HEK293T (cell line): Measurements from ENCODE around the gene IL17REL.

Experiments
- CTCF ChIA-PET: fragments of 350-600 bp; formaldehyde crosslinking; extraction: SDS; loops from one replicate; lab custom pipeline; 2021; ENCODE audit warnings: antibody characterized with exemption, inconsistent platforms; lab: Yijun Ruan, JAX
- POLR2A ChIA-PET: fragments of 350-600 bp; formaldehyde crosslinking; extraction: SDS; loops from one replicate; lab custom pipeline; 2020; ENCODE audit warnings: antibody characterized with exemption, inconsistent platforms; lab: Yijun Ruan, JAX
- DNase-seq: peaks from one replicate; pipeline ENCODE4 v3.0.0; 2012; ENCODE audit warnings: mixed read lengths; ENCODE audit errors: extremely low spot score
- ARNT ChIP-seq: fragments of 450-650 bp; IDR thresholded peaks from 2 replicates; pipeline ENCODE4 v1.6.1; 2017; ENCODE audit warnings: mild to moderate bottlenecking
- BHLHE40 ChIP-seq: fragments of 450-650 bp; IDR thresholded peaks from 2 replicates; pipeline ENCODE4 v1.6.1; 2016; ENCODE audit warnings: mild to moderate bottlenecking, moderate library complexity, borderline replicate concordance
- CTBP1 ChIP-seq: fragments of 450-650 bp; IDR thresholded peaks from 2 replicates; pipeline ENCODE4 v1.6.1; 2016; ENCODE audit warnings: borderline replicate concordance
- ELF4 ChIP-seq: fragments of 450-650 bp; IDR thresholded peaks from 2 replicates; pipeline ENCODE4 v1.6.1; 2017; ENCODE audit warnings: antibody characterized with exemption
- FOXA1 ChIP-seq: fragments of 450-650 bp; IDR thresholded peaks from 2 replicates; pipeline ENCODE4 v1.6.1; 2016; ENCODE audit warnings: mild to moderate bottlenecking
- FOXK2 ChIP-seq: fragments of 450-650 bp; IDR thresholded peaks from 2 replicates; pipeline ENCODE4 v1.6.1; 2016; ENCODE audit warnings: mild to moderate bottlenecking
- FOXM1 ChIP-seq: fragments of 450-650 bp; IDR thresholded peaks from 2 replicates; pipeline ENCODE4 v1.6.1; 2017; ENCODE audit warnings: mild to moderate bottlenecking, borderline replicate concordance
- HDGF ChIP-seq: fragments of 450-650 bp; IDR thresholded peaks from 2 replicates; pipeline ENCODE4 v1.6.1; 2017; ENCODE audit warnings: antibody characterized with exemption, borderline replicate concordance
- L3MBTL2 ChIP-seq: fragments of 450-650 bp; conservative IDR thresholded peaks from 2 replicates; pipeline ENCODE4 v1.6.1; 2016; ENCODE audit warnings: mild to moderate bottlenecking
- LEF1 ChIP-seq: fragments of 450-650 bp; IDR thresholded peaks from 2 replicates; pipeline ENCODE4 v1.6.1; 2017; ENCODE audit warnings: mild to moderate bottlenecking, borderline replicate concordance
- NFRKB ChIP-seq: fragments of 450-650 bp; IDR thresholded peaks from 2 replicates; pipeline ENCODE4 v1.6.1; 2016; ENCODE audit warnings: mild to moderate bottlenecking, moderate library complexity
- PKNOX1 ChIP-seq: fragments of 450-650 bp; IDR thresholded peaks from 2 replicates; pipeline ENCODE4 v1.6.1; 2016
- SP1 ChIP-seq: fragments of 450-650 bp; IDR thresholded peaks from 2 replicates; pipeline ENCODE4 v1.6.1; 2017
- SUZ12 ChIP-seq: fragments of 450-650 bp; IDR thresholded peaks from 2 replicates; pipeline ENCODE4 v1.6.1; 2016; ENCODE audit warnings: mild to moderate bottlenecking
- TARDBP ChIP-seq: fragments of 450-650 bp; IDR thresholded peaks from 2 replicates; pipeline ENCODE4 v1.6.1; 2016
- ZNF384 ChIP-seq: fragments of 450-650 bp; IDR thresholded peaks from 2 replicates; pipeline ENCODE4 v1.6.1; 2016

IL17REL gene

GRCh38 chr22:50011447-50012210 is 936 bp downstream of the IL17REL start:
- ChIA-PET CTCF (no interaction called here), POLR2A (no interaction called here)
- TF ChIP-seq LEF1 (no peak), FOXM1 (no peak), CTBP1 (no peak), FOXK2 (no peak), L3MBTL2 (no peak), SUZ12 (no peak), HDGF (no peak), NFRKB (no peak), TARDBP (no peak), ZNF384 (no peak), BHLHE40 (no peak), SP1 (no peak)
- DNase-seq = no peak

- ChIA-PET CTCF (no interaction called here), POLR2A (no interaction called here)
- no peak for TF ChIP-seq CTBP1
- DNase-seq = no peak
Measured at GRCh38 chr22:50010676-50011446, 1.7 kb downstream of the IL17REL start.

DNA sequence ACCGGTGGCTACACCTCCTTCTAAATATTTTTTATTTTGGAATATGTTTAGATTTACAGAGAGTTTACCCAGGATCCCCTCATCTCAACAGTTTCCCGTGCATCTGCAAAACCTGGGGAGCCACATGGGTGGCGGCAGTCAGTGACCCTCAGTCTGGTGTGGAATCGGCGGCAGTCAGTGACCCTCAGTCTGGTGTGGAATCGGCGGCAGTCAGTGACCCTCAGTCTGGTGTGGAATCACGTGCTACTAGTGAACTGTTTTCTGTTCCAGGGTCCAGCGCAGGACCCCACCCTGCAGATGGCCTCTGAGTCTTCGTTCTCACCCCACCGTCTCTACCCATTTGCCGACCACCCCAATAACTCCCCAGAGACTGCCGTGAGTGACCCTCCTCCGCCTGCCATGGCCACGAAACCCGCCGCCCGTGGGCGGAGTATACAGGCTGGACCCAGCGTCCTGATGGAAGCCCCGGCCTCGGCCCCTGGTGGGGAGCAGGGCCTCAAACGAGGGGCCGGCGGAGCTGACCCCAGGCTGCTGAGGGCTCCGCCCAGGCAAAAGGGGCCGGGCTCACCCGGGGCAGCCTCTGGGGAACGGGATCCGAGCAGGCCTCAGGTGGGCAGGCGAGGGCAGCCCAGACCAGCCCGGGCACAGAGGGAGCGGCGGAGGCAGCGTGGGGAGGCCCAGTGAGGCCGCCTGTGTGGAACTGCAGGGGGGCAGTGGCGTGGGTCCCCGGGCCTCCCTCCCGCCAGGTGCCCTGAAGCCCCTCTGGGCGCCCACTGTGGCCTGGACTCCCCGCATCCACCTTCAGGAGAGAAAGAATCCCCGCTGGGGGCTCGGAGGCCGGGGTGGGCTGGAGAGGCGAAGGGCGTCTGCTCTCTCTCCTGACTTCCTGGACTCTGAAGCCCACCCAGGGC is 2.5 kb downstream of the IL17REL start:
- no peak for DNase-seq
- POLR2A ChIA-PET = no interaction called here
- CTCF ChIA-PET = no interaction called here
- TF ChIP-seq NFRKB (no peak), L3MBTL2 (no peak), TARDBP (no peak), BHLHE40 (no peak)

DNA sequence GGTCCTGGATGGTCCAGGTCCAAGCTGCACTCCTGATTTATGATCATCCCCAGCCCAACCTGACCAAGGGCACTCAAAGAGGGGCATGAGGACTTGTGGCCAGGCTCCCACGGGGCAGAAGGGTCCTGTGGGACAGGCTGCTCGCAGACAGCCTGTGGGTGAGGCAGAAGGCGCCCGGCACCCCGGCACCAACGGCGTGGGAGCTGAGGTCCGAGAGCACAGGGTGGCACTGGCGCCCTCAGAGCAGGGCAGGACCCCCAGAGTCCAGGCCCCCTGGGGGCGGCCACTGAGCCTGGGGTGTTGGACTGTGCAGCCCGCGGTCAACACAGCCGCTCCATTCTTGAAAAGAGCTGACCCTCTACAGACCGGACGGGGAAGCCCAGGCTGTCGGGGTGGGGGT is 3.3 kb downstream of the IL17REL start:
- DNase-seq = no peak
- CTCF ChIA-PET = no interaction called here
- TF ChIP-seq FOXM1 = no peak
- TF ChIP-seq CTBP1 = no peak
- no peak for TF ChIP-seq SUZ12
- no peak for TF ChIP-seq PKNOX1
- no peak for TF ChIP-seq TARDBP
- TF ChIP-seq ZNF384 = no peak
- TF ChIP-seq FOXK2 = no peak
- TF ChIP-seq NFRKB = no peak
- no peak for TF ChIP-seq BHLHE40
- no peak for TF ChIP-seq LEF1
- no peak for TF ChIP-seq FOXA1
- TF ChIP-seq L3MBTL2 = no peak
- TF ChIP-seq SP1 = no peak
- TF ChIP-seq ELF4 = no peak
- no peak for TF ChIP-seq ARNT
- TF ChIP-seq HDGF = no peak
- POLR2A ChIA-PET = no interaction called here

- TF ChIP-seq BHLHE40 = no peak
- no peak for TF ChIP-seq ZNF384
- TF ChIP-seq FOXM1 = no peak
- no peak for TF ChIP-seq CTBP1
- TF ChIP-seq ELF4 = no peak
- TF ChIP-seq TARDBP = no peak
- TF ChIP-seq LEF1 = no peak
- no peak for TF ChIP-seq FOXA1
- no peak for TF ChIP-seq L3MBTL2
- TF ChIP-seq HDGF = no peak
- no peak for TF ChIP-seq ARNT
- TF ChIP-seq SP1 = no peak
- no peak for TF ChIP-seq FOXK2
- no peak for TF ChIP-seq PKNOX1
- no peak for TF ChIP-seq NFRKB
- POLR2A ChIA-PET = no interaction called here
- no peak for DNase-seq
- CTCF ChIA-PET = no interaction called here
Measured at GRCh38 chr22:50008151-50009040, 4.2 kb downstream of the IL17REL start.
